ENCODE results near the gene UMODL1. TPM values are rescaled to one million over a fixed set of nuclear protein-coding genes. Genes with fewer than 3 reads are reported as not detected.
A peak's percentile ranks its signal among the peaks of the same experiment; 100 is the strongest.

UMODL1 gene
- total and polyA plus RNA-seq, 2 of the 13 experiments (the other 11 are each of a cell fraction or from before 2014, with no cell fraction given): not detected

- TF ChIP-seq HNF4A (CRISPR knock-in tag; IDR thresholded peaks at IDR 0.05) (peak; percentile 23; the same call in 1 of the 2 replicates), CHD4 (IDR thresholded peaks at IDR 0.05; ENCODE audit: borderline replicate concordance, low read length) (no peak), ARNTL (CRISPR knock-in tag; IDR thresholded peaks at IDR 0.05) (0 out of 2 replicates have a peak, but pooled peaks have one; percentile 32), FOXA1 (IDR thresholded peaks at IDR 0.05) (no peak), FOXA1 (CRISPR knock-in tag; IDR thresholded peaks at IDR 0.05) (0 out of 2 replicates have a peak, but pooled peaks have one; percentile 11), NFYB (CRISPR knock-in tag; IDR thresholded peaks at IDR 0.05) (no peak), ARHGAP35 (CRISPR knock-in tag; IDR thresholded peaks at IDR 0.05; ENCODE audit: borderline replicate concordance) (no peak), TOE1 (CRISPR knock-in tag; IDR thresholded peaks at IDR 0.05) (no peak), DPF2 (CRISPR knock-in tag; IDR thresholded peaks at IDR 0.05; ENCODE audit: borderline replicate concordance, low read depth) (no peak), HES4 (CRISPR knock-in tag; IDR thresholded peaks at IDR 0.05; ENCODE audit: borderline replicate concordance) (no peak), SOX5 (CRISPR knock-in tag; IDR thresholded peaks at IDR 0.05; ENCODE audit: borderline replicate concordance) (peak; percentile 19; the same call in 1 of the 2 replicates), TFE3 (CRISPR knock-in tag; IDR thresholded peaks at IDR 0.05) (peak; percentile 68; the same call in 1 of the 2 replicates), CEBPG (CRISPR knock-in tag; IDR thresholded peaks at IDR 0.05) (peak; percentile 91), HOXA9 (CRISPR knock-in tag; IDR thresholded peaks at IDR 0.05; ENCODE audit: borderline replicate concordance) (no peak), SAP130 (CRISPR knock-in tag; IDR thresholded peaks at IDR 0.05; ENCODE audit: low read depth) (peak; percentile 55), HHEX (CRISPR knock-in tag; IDR thresholded peaks at IDR 0.05) (no peak)
Observed at GRCh38 chr21:42113926-42114409, 42.9 kb downstream of the UMODL1 start (continued).
